NCI-H510A treated with DMSO at 0.1 percent for 48 hours (cell line): Measurements from ENCODE around the gene NEUROD1.

Experiments
- DNase-seq: peaks from one replicate; lab custom pipeline; 2025; lab: John Stamatoyannopoulos, UW

NEUROD1 gene

DNA sequence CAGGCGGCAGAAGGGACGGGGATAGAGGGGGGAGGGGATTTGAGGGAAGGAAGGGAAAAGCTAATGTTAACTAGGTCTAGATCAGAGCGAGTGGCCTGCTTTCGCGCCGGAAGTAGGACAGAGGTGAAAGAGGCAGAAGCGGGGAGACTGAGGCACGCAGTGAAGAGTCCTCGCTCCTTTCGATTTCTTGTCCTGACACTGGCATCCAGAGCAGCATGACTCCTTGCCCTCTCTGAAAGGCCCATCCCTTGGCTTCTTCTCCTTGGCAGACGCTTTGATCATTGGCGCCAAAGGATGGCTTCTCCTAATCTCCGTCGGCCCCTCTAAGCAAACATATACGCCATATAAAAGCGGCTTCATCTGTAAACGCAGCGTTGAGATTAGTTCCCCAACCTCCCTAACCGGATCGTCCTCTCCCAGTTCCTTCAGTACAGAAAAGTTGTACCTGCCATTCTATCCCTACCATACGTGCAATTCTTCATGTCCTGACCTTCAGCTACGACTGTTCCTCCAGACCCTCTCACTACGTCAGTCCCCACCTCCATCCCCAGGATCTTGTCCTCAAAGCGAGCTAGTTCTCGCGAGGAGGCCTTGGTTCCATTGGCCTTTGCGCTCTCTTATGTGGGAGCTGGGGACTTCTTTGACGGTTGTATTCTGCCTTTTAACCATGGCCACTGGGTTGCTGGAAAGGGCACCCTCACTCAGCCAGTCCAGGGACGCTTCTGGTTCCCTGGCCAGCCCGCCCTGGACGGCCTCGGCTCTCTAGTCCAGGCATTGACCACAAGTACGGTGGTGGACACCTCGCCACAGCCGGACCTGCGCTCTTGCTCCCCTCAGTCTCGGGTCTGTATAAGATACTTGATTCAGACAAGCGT lies 857 bp upstream of the NEUROD1 start:
- DNase-seq, result no peak

DNA sequence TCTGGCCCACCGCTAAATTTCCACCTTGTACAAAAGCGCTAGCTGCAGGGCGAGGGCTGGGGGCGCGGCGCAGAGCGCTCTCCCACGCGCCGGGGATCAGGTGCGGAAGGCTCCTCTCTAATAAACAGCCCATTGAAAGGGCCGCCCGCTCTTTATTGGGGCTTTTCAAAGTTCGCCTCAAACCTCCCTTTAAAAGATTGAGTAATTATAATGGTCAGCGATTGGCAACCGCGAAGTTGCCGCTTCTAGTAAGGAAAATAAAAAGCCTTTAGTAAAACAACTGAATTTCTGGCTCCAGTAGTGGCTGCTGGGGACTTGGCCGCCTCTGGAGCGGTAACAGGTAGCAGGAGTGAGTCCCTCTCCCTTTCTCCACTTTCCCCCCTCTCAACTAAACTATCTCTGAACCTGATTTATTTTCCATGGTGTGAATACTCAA lies 755 bp downstream of the NEUROD1 start:
- peak; percentile 33 for DNase-seq

DNA sequence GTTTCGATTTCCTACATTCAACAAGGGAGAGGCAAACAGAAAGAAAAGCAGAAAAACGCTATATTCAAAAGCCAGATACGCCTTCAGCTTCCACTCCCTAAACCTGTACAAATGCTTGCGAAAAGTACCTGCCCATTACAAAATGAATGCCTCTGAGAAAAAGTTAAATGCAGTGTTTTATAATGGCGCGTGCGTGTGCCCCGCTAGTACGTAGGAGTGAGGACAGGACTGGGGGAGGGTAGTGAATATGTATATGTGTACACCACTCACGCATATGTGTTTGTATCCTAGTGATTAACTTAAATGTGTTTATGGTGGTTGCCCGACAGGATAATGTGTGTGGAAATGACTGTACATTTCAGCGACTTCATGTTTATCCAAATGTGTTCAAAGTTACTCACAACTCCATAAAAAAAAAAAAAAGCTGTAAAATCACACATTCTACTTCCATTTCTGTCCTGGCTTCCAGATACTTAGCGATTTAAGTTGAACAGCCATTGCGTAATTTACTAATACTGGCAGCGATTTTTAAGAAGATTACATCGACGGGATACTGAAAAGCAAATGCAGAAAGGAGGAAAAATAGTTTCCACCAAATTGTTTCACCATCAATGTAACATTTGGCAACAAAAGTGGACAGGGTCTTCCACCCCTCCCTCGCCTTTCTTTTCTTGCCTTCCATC lies 1.3 kb downstream of the NEUROD1 start:
- DNase-seq, result no peak

DNA sequence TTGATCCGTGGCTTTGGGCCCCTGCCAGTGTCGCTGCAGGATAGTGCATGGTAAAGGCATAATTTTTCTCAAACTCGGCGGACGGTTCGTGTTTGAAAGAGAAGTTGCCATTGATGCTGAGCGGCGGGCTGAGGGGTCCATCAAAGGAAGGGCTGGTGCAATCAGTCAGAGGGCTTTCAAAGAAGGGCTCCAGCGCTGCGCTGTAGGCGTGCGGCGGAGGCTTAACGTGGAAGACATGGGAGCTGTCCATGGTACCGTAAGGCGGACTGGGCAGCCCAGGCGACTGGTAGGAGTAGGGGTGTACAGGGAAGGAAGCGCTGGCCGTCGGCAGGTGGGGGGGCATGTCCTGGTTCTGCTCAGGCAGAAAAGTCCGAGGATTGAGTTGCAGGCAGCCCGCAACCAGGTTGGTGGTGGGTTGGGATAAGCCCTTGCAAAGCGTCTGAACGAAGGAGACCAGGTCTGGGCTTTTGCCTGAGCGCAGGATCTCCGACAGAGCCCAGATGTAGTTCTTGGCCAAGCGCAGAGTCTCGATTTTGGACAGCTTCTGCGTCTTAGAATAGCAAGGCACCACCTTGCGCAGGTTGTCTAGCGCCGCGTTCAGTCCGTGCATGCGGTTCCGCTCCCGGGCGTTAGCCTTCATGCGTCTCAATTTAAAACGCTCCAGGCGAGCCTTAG lies 2.3 kb downstream of the NEUROD1 start:
- no peak for DNase-seq

DNA sequence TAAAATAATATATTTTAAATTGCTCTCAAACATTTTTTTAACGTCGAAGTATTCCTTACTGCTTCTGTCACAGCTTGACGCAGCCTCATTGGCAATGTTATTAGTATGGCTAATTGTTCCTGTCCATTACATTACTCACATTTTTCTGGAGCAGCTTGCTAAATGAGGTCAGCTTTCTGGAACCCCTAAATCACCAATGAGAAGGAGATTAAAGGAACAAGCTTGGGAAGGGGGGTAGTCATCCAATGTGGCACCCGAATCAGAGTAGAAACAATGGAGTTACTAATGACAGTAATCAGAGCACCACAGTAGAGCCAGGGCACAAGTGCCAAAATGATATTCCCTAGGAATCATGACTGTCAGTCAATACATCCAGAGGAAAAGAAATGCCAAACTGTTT lies 5.1 kb downstream of the NEUROD1 start:
- DNase-seq, result no peak

DNA sequence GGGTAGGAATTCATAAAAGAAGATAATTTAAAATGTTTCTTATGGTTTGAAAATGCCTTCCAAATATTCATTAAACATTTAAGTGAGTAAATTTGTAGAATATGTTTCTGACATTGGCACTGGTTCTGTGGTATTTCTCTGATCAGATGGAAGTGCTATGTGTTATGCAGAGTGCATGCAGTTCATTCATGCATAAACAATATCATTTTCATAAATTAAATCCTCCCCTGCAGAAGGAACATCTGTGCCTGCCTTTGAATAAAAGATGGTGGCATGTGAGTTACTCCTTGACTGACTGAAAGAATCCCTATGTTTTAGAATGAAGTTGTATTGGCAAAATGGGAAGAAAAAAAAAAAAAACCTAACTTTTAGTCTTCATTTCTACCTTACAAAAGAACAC lies 5.9 kb downstream of the NEUROD1 start:
- no peak for DNase-seq

DNA sequence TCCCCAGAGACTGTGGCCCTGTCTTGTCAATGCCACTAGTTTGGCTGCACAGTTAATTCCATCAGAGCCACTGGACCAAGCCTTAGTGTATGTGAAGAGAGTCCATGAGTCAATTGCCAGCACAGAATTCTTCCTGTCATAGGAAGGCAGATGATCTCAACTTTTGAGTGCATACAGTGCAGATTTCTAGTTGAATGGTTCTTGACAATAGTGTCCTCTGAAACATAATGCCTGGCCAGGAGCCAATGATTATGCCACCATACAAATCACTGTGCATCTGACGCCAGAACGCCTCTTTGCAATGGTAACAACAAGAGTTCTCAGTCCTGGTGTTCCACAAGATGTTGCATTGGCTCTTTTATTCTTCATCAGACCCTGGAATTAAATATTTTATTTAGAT lies 7.1 kb downstream of the NEUROD1 start:
- peak; percentile 94 for DNase-seq

DNA sequence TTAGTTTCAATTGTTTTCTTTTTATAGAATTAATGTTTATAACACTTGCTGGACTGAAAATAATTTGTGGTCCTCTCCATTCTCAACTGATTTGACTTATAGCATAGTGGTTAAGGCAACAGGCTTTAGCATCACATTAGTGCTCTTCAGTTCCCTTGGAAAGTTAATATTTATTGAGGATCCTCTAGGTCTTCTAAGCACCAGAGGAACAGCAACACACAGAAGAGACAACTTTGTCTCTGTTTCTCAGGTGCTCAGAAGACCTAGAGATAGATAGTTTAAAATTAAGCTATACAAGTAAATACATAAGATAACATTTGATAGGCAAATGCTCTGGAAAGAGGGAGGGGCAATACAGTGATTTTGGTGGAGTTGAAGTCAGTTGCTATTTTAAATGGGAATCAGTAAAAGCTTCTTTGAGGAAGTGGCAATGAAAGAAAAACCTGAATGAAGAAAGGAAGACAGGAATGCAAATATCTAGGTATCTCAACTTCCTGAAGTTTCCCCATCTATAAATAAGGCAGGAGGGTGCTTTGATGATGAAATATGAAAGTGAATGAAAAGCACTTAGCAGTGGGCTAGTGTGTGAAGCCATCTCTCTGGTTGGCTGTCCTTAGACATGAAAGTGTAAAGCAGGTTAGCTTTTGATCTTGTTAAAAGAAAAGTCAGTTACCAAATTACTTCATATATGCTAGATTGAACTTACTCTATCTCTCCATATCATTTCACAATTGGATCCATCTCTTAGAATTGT lies 7.9 kb downstream of the NEUROD1 start:
- DNase-seq, result no peak

DNA sequence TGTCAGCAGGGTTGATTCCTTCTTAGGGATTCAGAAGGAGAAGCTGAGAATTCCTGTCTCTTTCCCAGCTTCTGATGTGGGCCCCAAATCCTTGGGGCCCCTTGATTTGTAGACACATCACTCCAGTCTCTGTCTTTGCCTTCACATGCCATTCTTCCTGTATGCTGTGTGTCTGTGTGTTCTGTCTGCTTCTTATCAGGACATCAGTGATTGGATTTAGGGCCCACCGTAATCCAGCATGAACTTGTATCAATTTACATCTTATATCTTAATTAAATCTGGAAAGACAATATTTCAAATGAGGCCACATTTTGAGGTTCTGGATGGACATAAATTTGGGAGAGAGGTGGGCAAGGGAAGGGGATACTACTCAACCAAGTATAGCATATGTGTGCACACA lies 9.7 kb downstream of the NEUROD1 start:
- no peak for DNase-seq

DNA sequence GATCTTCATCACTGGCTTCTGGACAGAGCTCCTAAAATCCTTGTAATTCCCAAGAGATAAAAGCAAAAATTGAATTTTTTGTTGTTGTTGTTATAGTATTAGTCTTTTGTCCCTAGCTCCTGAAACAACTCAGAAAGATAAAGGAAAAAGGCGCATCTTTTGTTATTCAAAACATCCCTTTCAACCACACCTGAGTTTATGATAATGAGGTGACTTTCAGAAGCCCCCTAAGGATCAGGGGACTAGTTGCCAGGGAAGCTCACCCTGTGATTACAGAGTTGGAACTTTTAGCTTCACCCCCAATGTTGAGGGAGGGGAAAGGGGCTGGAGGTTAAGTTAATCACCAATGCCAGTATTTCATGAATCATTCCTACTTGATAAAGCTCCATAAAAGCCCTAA lies 13.1 kb downstream of the NEUROD1 start:
- no peak for DNase-seq

DNA sequence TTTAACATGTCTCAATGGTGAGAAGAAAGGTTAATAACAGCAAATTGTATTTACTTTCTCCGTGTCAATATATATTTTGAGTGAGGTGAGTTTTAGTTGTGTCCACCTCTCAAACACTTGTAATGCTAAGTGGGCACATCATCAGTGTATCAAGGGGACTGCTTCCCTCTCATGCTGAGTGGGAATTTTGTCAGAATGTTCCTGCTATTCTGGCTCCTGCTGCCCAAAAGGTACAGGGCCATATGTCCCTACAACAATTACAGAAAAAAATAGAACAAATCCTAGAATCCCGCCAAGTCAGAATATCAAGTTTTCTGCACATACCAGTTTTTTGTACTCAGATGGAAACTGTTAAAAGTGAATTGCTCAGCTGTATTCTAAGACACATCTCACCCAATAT lies 18.0 kb downstream of the NEUROD1 start:
- DNase-seq, result no peak

DNA sequence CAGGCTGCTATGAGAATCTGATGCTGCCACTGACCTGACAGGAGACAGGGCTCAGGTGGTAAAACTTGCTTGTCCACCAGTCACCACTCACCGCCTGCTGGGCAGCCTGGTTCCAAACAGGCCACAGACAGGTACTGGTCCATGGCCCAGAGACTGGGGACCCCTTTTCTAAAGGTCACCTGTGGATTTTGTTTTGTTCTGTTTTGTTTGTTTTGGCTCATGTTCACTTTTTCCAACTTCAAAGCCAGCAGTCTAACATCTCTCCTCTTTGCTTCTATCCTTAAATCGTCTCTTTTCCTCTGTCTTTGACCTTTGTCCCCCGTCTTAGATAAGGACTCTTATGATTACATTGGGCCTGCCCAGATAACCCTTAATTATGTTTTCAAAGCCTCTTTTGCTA lies 20.1 kb downstream of the NEUROD1 start:
- no peak for DNase-seq

DNA sequence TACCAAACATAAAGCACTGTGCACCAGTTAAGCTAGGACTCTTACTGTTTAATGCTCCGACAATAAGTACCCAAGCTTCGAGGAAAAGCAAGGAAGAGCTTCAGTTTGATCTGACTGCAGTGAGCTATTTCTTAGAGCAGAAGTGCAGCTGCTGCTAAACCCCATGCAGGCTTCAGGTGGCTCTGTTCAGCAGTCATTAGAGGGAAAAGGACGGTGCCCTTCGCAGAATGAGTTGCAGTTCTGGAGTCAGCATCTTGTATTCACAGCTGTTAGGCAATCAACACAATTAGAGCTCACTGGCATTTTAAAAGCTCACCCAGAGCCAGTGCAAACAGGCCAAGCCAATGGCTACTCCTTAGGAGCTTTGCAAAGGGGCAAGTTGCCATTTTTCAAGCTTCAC lies 21.9 kb downstream of the NEUROD1 start:
- peak; percentile 22 for DNase-seq

DNA sequence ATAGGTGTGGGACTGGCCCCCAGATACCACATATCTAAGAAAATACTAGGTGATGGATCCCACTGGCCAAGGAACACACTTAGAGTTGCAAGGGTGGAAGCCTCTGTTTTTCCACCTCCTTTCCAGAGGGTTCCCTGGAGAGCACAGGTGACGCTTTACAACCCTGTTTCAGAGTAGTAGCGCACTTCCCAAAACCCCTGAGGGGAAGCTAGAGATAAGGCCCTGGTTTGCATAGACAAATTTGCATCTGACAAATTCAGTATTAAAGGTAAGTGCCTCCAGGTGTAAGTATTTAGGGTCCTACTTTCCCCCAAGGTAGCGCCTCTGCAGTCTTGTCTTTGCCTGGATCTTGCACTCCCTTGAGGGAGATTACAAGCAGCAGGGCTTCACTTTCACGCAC lies 22.9 kb downstream of the NEUROD1 start:
- DNase-seq, result no peak

DNA sequence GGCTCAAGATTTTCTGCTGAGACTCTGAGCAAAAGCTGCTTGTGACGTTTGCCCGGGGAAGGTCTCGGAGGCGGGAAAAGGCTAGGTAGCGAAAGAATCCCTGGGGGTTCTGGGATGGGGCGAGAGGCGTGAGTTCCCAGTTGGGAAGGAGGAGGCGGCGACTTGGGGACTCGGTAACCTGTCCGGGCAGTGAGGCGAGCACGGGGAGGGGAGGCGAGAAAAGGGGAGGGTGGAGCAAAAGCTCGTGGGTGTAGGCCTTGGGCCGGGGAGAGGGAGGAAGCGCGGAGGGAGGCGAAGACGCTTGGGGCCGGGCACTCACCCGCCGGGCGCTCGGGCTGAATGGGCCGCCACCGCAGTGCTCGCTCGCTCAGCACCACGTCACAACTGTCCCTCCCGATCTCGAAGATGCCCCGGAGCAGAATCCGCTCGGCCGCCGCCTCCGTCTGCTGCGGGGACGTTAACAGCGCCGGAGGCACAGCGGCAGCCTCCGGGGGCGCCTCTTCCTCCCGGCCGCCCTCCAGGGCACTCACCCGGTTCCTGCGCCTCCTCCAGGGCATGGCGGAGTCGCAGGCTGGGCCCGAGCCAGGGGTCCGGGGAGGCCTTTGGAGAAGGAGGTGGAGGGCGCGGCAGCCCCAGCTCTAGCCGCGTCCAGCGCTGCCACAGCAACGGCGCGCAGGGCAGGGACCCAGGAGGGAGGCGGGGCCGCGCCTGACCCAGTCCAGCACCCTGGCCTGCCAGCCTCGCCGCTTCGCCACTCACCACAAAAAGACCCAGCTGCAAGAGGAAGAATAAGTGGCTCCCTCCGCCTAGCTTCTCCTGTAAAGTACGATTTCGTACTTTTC lies 23.6 kb downstream of the NEUROD1 start, which contains the start of gene CERKL:
TSS of gene CERKL (minus strand) at position 656 of the 842 bp plus-strand sequence. CDS start at position 557, 99 bp downstream.
- peak; percentile 61 for DNase-seq

DNA sequence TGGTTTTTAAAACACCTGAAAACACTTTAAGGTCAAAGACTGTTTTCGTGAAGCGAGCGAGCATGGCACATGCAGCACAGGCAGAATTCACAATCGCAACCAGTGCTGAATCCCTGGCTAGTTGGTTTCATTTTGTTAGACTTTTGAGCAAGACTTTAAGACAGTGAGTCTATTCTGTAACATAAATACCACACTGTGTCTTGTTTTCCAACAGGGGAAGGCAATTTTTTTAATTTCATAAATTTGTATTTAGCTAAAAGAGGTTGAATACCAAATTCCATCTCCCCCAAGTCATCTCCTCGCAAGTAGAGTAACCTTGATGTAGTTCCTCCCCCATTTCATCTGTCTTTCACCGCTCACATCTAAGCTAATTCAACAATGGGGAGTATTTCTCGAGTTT lies 24.8 kb downstream of the NEUROD1 start:
- DNase-seq, result no peak

DNA sequence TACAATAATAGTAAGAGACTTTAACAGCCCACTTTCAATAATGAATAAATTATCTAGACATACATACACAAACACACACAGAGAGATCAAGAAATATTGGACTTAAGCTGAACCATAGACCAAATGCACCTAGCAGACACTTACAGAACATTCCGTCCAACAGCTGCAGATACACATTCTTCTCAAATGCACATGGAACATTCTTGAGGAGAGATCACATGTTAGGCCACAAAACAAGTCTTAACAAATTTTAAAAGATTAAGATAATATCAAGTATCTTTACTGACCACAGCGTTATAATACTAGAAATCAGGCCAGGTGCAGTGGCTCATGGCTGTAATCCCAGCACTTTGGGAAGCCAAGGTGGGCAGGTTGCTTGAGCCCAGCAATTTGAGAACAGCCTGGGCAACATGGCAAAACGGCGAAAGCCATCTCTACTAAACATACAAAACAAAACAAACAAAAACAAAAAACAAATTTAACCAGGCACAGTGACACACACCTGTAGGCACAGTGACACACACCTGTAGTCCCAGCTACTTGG lies 30.8 kb downstream of the NEUROD1 start:
- DNase-seq, result no peak

DNA sequence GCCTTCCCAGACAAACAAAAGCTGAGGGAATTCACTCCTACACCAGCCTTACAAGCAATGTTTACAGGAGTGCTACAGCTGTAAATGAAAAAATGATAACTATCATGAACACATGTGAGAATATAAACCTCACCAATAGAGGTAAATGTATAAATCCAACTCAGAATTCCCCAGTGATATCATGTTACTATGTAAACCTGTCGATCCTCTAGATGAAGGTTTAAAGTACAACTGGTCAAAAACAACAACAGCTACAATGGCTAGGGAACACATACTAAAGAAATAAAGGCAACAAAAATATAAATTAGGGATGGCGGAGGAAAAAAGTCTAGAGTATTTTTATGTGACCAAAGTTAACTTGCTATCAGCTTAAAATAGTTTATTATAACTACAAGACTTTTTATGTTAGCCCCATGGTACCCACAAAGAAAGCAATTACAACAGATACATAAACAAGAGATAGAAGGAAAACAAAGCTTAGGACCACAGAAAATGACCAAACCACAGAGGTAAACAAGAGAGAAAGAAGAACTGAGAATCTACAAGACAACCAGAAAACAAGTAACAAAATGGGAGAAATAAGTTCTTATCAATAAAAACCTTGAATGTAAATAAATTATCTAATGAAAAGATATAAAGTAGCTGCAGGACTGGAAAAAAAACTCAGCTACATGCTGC lies 31.7 kb downstream of the NEUROD1 start:
- DNase-seq, result no peak

DNA sequence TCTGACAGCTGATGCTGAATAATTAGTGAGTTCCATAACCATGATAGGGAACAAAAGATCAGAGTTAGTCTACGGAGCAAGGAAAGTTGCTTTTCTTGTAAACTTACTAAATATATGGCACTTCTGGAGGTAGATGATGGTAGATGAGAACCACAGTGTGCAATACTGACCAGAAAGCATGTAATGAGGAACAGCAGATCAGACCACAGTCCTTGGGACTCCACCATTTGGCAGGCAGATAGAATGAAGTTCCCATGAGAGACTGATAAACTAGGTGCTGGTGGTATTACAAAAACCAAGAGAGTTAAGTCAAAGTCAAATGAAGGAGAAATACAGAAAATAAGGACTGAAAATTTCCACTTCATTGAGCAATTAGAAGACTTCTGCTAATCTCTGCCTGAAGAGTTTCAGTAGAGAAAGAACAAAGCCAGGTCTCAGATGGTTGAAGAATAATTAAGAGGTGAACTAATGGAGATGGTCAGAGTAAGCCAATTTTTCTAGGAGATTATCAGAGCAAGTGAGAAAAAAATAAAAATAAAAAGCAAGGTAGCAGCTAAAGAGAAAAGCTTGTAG lies 33.8 kb downstream of the NEUROD1 start:
- DNase-seq, result no peak

DNA sequence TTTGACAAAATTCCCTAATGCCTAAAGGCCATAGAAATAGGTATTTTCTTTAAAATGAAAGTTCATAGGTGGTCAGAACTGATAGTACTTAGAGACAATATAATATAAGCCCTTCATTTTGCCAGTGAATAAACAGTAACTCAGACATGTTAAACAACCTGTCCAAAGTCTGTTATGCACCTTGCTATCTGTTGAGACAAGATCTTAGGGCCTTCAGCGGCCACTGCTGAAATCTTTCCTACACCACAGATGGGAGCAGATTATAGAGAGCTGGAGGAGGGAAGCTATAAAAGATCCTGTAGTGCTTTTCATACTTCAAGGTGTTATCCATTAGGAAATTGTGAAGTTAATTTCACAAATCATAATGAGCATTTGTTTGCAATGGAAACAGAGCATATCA lies 37.2 kb downstream of the NEUROD1 start:
- DNase-seq, result no peak
